HG03103 (cell line): Measurements from ENCODE around the gene LRRFIP2.

Experiments
- ATAC-seq: cut with Tn5 transposase; IDR thresholded peaks from one replicate; pipeline ENCODE4 v1.9.1; 2021; ENCODE audit warnings: low read depth; ENCODE audit not compliant: unreplicated experiment

LRRFIP2 gene

DNA sequence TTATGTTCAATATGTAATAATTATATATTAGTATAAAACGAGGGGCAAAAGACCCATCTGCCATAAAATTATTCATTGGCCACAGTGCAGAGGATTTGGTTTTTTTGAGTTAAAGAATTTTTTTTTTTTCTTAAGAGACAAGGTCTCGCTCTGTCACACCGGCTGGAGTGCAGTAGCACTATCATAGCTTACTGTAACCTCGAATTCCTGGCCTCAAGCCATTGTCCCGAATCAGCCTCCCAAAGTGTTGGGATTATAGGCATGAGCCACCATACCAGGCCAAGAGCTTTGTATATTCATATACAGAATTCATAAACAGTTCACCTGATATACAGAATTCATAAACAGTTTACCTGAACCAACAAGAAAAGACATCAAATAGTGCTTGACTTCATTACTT is 20.2 kb upstream of the LRRFIP2 start:
- no peak for ATAC-seq

DNA sequence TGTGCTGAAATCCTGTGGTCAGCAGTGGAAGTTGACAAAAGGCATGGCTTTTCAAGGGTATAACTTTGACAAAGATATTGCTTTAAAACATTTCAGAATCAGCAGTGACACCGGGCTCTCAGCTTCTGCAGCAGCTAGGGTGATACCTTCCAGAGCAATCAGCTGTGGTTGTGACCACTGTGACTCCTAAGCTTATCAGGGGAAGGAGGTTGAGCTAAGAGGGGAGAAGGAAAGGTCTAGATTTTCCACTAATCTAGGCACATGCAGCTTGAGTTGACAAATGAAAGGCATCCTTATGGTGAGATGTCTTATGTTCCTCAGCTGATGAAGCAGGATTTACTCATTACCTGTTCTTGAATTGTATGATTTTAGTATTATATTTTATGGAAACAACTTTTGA is 16.3 kb upstream of the LRRFIP2 start:
- no peak for ATAC-seq

DNA sequence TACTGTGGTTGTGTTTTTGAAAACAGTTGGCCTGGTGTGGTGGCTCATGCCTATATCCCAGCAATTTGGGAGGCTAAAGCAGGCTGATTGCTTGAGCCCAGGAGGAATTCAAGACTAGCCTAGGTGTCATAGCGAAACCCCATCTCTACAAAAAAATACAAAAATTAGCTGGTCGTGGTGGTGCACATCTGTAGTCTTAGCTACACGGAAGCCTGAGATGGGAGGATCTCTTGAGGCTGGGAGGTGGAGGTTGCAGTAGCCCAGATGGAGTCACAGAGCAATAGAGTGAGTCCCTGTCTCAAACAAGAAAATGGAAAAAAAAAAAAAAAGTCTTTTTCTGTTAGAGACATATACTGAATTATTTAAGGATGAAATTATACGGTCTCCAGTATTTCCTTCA is 14.7 kb upstream of the LRRFIP2 start:
- no peak for ATAC-seq

DNA sequence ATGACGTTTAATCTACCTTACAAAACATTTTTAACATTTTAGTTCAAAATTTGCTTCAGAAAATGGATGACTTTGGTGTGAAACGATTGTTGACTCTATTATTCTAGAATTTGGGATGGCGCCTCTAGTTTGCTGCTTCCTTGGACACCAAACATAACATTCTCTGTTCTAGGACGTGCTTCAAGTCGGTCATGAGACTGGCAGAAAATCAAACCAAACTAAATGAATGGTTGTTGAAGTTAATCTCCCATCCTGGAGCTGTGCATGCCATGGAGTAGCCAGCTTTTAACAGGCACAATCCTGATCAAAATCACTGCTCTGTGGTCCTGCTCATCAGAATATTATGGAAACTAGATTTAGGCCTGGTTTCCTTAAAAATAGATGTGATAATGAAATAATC is 9.6 kb upstream of the LRRFIP2 start:
- ATAC-seq = no peak

DNA sequence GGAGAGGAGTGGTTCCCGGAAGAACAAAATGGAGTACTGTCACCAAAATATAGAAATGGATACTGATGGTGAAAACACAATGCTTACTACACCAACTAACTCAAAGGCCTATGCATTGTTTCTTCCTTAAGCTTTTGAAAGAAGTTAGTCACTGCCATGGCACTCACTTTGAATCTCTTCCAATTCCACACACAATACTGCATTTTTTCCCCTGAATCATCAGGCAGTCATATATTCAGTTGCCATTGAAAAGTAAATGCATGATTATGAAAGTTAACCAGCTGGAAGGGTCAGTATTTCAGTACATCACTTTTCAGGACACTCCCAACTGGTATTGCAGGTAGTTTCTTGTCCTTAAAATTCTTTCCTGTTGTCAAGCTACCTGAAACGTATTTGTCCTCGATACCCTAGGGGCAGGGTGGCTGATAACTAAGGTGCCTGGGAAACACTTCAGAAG is 9.0 kb upstream of the LRRFIP2 start:
- ATAC-seq = no peak

DNA sequence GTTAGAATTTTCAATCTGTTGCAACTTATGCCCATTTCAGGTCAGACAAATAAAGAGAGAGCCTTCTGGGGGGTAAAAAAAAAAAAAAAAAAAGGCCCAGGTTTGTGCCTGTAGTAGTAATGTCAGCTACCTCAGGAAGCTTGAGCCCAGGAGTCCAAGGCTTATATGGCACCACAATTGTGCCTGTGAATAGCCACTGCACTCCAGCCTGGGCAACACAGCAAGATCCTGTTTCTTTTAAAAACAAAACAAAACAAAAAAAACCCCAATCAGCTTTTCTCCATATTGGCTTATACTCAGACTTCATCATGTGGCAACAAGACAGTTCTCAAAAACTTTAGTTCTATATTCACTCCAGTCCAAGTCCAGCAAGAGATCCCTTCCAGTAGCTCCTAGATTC is 8.4 kb upstream of the LRRFIP2 start:
- no peak for ATAC-seq

DNA sequence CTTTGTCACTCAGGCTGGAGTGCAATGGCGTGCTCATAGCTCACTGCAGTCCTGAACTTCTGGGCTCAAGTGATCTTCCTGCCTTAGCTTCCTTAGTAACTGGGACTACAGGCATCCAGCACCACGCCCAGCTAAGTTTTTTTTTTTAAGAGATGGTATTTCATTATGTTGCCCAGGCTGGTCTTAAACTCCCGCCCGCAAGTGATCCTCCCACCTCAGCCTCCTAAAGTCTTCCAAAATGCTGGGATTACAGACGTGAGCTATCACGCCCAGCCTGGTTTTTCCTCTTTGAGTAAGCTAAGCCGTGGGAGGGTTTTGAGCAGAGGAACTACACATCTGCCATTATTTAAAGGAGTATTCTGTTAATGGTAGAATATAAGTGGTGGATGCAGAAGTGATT is 7.4 kb upstream of the LRRFIP2 start:
- no peak for ATAC-seq

DNA sequence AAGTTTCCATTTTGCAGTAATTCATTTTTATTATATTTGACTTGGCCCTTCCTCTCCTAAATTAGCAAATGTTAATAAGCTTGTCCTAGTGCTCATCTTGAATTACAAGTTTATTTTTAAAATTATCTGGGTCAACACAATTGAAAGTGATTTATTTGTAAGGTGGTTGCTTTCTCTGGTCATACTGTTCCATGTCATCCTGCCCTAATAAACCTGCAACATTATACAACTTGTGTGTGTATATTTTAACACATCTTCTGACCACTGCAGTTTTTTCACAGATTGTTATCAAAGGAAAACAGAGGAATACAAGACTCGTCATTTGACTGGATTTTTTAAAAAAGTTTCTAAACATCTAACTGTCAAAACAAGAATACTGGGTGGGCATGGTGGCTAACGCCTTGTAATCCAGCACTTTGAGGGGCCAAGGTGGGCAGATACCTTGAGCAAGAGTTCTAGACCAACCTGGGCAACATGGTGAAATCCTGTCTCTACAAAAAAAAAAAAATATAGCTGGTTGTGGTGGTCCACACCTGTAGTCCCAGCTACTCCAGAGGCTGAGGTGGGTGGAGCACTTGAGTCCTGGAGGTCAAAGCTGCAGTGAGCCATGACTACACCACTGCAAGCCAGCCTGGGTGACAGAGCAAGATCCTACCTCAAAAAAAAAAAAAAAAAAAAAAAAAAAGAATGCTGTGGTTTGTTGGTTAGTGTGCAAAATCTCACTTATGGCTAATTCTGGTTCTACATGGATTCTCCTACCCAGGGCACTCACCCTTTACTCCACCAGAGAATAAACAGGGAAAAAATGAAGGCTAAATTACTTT is 5.0 kb upstream of the LRRFIP2 start:
- ATAC-seq = no peak

DNA sequence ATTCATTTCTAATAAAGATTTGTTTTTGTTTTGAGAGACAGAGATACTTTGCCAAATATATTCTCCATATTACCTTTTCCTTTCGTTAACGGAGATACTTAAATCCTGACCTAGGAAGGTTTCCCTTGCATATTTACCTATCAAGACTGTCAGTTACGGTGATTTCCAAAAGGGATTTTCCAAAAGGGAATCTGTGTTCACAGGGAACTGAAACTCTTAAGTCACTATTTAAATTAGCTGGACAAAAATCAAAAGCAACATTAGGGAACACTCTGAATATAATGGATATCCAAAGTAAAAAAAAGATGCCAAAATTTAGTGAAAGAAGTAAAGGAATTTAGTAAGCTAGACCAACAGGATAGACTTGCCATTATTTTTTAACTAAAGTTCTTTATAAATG is 576 bp downstream of the LRRFIP2 start:
- no peak for ATAC-seq

DNA sequence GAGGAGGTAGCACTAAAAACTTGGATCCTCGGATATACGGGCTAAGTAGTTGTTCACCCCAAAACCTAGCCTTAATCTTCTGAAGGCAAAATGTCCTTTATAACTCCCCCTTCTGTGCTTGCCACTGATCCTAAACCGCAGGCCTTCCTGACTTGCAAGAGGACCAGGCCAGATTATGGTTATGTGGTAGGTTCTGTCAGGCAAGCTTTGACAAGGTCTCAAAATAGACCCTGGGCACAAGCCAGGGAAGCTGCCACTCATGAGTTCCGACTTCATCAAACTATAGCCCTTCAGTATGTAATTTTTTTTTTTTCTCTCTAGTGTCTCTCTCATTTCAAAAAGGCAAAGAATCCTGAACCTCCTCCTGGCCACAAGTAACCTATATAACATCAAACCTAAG is 3.2 kb downstream of the LRRFIP2 start:
- ATAC-seq = no peak

DNA sequence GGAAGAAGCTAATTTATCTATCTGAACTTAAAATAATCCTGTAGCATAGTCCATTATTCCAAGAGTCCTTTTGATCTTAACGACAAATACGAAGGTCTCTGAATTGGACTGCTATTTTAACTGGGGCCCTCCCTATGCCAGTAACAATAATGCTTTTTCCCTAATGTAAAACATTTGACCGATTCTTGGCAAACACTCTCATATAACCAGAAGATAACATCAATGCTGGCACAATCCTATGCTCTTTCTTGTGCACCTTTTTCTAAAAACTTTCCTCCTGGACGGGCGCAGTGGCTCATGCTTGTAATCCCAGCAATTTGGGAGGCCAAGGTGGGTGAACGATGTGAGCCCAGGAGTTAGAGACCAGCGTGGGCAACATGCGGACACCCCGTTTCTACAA is 3.9 kb downstream of the LRRFIP2 start:
- ATAC-seq = no peak

DNA sequence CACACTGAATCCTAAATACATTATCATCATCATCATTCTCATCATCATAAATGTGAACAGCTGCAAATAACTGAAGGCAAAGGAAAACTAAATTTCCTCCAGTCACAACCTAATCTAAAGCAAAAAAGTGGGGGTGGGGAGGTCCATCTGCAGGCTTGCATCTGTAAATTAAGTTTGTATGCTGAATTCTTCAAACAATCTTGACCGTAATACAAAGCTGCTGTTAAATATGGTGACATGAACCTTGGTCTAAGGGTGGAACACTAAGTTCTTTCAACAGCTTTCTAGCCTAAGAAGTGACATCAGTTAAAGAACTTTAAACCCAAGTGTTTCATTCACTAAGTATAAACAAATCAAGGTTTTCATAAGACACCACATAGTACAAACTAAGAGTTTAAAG is 4.3 kb downstream of the LRRFIP2 start:
- ATAC-seq = no peak

DNA sequence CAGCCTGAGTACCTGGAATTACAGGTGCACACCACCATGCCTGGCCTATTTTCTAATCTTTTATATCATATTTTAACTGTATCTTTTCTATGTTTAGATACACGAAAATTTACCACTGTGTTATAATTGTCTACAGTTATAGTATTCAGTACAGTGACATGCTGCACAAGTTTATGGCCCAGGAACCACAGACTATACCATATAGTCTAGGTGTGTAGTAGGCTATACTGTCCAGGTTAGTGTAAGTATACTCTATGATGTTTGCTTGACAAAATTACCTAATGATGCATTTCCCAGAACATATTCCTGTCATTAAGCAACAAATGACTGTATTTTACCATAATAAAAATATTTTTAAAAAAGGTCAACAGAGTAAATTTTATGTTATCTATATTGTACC is 5.5 kb downstream of the LRRFIP2 start:
- ATAC-seq = no peak

DNA sequence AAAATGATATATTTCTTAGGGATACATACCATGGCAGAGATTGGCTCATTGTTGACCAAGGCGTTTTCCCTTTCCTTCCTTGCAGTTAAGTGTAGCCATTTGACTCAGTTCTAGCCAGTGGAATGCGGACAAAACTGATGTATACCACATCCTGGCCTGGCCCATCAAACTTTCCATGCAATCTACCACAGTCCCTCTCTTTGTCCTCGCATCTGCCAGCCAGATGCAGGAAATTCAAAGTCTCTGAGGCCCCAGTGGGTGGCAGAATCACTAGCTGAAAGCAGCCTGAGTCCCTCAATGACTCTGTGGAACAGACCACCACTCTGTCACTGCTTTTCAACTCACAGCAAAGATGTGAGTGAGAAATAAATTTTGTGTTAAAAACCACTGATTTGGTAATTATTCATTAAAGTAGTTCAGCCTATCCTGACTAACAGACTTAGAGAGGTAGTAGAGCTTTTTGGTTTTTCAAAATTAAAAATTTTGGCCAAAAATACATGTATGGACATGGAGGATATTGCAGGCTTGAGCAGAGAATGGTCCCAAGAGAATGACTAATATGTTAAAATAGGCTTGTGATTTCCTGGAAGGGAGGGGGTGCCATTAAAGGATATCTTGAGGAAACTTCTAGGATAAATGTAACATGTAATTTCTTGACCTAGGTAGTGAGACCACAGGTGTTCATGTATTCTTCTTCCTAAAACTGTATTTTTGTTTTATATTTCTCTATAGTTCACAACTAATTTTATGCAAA is 10.9 kb downstream of the LRRFIP2 start:
- ATAC-seq = no peak

DNA sequence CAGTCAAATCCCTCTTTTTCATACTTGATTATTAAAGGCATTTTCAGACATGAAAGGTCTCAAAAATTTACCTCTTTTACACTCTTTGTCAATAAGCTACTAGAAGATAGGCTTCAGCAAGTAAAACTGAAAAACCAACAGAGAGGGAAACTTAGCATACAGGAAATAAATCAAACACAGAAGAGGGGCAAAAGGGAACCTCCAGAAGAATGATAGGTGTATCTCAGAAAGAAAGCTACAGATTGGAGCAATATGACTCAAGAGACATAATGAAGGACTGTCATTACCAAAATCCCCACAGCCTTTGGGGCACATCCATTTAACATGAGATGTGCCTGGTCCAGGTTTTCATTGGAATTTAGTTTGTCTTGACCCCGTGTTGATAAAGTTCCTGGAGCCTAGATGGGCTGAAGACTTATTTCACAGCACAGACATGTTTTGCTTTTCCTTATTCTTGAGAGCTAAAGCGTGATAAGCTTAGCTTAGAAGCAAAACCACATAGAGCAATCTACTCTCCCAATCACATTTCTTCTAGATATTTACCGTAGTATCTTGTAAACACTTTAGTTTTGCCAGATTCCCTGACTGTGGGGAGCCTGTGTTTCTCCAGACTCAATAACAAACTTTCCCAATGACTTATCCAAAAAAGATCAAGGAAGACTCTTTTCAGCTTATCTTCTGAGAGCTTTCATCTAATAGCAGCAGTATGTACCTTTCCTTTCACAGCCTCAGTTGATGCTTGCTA is 11.7 kb downstream of the LRRFIP2 start:
- peak; percentile 74 for ATAC-seq

DNA sequence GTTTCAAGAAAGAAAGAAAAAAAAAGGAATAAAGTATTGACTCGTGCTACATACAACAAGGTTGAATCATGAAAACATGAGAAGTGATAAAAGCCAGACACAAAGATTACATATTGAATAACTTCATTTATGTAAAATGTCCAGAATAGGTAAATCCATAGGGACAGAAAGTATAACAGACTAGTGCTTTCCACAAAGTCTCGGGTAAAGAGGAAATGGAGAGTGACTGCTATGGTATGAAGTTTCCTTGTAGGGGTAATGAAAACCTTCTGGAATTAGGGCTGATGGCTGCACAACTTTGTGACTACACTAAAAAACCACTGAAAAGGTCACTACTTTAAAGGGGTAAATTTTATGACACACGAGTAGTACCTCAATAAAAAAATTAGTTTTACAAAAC is 13.0 kb downstream of the LRRFIP2 start:
- ATAC-seq = no peak

DNA sequence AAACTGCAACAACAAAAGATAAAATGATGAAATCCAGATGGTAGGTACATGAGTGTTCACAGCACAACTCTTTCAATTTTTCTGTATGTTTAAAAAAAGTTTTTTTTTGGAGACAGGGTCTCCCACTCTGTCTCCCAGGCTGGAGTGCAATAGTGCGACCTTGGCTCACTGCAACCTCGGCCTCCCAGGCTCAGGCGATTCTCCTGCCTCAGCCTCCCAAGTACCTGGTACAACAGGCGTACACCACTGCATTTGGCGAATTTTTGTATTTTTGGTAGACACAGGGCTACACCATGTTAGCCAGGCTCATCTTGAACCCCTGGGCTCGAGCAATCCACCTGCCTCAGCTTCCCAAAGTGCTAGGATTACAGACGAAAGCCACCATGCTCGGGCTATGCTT is 18.6 kb downstream of the LRRFIP2 start:
- no peak for ATAC-seq

DNA sequence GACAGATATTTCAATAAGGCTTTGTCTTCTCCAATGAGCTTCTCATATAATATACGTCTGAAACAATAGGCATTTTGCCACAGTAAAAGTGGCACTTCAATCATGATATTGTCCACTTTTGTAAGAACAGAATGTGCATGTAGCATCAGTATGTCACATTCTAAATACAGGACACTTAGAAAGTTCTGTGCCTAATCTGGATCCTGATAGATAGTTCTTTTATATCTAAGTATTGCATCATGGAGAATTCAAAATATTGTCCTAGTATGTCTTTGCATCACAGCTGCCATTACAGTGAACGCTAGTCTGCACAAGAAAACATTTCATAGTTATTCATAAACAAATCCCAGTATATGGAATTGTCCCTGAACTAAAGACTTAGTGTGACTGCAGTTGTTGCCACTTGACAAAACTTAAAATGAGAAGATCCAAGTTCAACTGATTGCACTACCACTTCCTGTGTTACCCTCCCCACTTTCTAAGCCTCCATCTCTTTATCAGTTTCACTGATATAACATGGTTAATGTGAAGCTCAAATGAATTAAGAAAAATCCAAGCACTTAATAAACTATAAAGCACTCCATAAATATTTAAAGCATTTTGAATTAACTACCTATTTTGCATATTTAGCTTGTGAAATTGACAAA is 19.6 kb downstream of the LRRFIP2 start:
- no peak for ATAC-seq

DNA sequence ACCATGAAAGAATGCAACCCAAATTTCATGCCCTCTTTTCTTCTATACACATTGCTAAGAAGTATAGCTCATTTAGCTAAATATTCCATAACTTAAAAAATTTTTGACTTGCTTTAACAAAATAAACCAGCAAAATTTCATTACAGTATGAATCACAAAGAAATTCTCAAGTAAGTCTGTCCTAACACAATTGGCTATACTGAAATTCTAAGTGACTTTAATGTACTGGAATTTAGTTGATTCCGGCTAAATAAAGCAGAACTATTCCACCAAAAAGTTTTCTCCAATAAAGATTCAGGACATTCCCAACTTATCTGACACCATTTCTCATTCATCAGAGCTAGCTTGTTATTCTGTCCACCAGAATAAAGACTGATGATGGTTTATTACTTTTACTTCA is 23.8 kb downstream of the LRRFIP2 start:
- ATAC-seq = no peak

DNA sequence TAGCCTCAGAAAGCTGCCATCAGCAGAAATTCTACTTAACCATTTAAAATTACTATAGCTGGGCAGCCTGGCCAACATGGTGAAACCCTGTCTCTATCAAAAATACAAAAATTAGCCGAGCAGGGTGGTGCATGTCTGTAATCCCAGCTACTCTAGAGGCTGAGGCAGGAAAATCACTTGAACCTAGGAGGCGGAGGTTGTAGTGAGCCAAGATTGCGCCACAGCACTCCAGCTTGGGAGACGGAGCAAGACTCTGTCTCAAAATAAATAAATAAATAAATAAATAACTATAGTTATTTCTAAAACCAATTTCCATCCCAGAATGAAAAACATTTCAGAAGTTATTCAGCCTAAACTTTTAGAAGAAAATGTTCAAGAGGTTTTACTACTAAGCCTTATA is 25.1 kb downstream of the LRRFIP2 start:
- ATAC-seq = no peak

DNA sequence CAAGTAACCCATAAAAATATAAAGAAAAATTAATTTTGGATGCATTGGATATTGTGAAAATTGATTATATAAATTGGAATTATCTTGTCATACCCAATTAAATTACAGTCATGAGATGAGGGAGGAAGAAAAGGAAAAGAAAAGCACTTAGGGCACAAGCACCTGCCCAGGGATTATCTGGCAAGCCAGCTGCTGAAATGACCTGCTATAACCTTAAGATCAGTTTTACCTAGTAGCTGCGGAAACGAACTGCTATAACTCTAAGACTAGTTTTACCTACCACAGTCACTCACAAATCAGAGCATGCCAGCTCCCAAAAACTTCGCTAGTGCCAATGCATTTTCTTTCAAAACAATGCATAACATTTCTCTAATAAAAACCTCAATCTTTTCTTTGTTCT is 26.2 kb downstream of the LRRFIP2 start:
- ATAC-seq = no peak
